DMS114 treated with DMSO at 0.1 percent for 48 hours (cell line): ENCODE results near the gene CHGA.
A peak's percentile ranks its signal among the peaks of the same experiment; 100 is the strongest.

Experiments
- DNase-seq: peaks from one replicate; lab custom pipeline; 2025; ENCODE audit not compliant: unreplicated experiment; lab: John Stamatoyannopoulos, UW

The CHGA gene

GRCh38 chr14:92922883-92923743 is at the start of gene CHGA:
CHGA (plus strand) TSS chr14:92923150; CDS start chr14:92923360, 210 bp downstream.
- DNase-seq = peak; percentile 3

GRCh38 chr14:92874962-92875661 is 47.8 kb upstream of the CHGA start:
- no peak for DNase-seq

GRCh38 chr14:92877757-92878431 is 45.1 kb upstream of the CHGA start:
- no peak for DNase-seq

GRCh38 chr14:92880351-92880750 is 42.6 kb upstream of the CHGA start:
- no peak for DNase-seq

- no peak for DNase-seq
These were observed 42.1 kb upstream of the CHGA start for GRCh38 chr14:92880851-92881250.

GRCh38 chr14:92883066-92883465 is 39.9 kb upstream of the CHGA start:
- DNase-seq = no peak

GRCh38 chr14:92884410-92884809 is 38.5 kb upstream of the CHGA start:
- DNase-seq = no peak

GRCh38 chr14:92885279-92886061 is 37.5 kb upstream of the CHGA start:
- DNase-seq = no peak

- no peak for DNase-seq
These were observed 36.6 kb upstream of the CHGA start for GRCh38 chr14:92886337-92886736.

GRCh38 chr14:92887157-92887556 is 35.8 kb upstream of the CHGA start:
- no peak for DNase-seq

- DNase-seq = no peak
These were observed 34.1 kb upstream of the CHGA start for GRCh38 chr14:92888896-92889295.

GRCh38 chr14:92890830-92891588 is 31.9 kb upstream of the CHGA start:
- no peak for DNase-seq

- DNase-seq = no peak
These were observed 30.4 kb upstream of the CHGA start for GRCh38 chr14:92892589-92892988.

- DNase-seq = no peak
These were observed 27.5 kb upstream of the CHGA start for GRCh38 chr14:92895352-92895878.

- DNase-seq = no peak
These were observed 24.9 kb upstream of the CHGA start for GRCh38 chr14:92897922-92898565.

- no peak for DNase-seq
These were observed 24.3 kb upstream of the CHGA start for GRCh38 chr14:92898566-92899131.

GRCh38 chr14:92900660-92901059 is 22.3 kb upstream of the CHGA start:
- no peak for DNase-seq

- no peak for DNase-seq
These were observed 20.8 kb upstream of the CHGA start for GRCh38 chr14:92902191-92902590.

GRCh38 chr14:92902726-92903125 is 20.2 kb upstream of the CHGA start:
- DNase-seq = no peak
